Measurements from ENCODE around the gene PDC.

DNA sequence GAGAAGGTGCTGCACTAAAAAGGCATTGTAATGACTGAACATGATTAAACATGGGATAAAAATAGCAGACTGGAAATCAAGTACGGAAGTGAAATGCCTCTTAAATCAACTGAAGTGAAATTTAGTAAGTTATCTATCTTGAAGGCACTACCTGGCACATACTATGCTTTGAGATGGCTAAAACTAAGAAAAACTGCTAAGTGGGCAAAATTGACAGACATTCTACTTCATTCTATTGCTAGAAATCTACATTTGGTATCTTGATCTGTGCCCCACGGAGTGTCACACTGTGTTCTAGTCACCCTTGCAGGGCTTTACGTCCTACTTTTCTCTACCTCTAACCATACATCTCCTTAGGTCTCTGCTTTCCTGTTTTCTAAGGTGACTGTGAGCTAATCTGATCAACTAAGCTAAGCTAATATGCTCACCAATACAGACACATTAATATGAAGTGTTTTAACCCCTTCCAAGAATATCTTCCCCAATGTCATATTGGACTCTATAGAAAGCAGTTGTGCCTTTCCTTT is 4.1 kb downstream of the PDC start:
- TF ChIP-seq, protein P1, sequence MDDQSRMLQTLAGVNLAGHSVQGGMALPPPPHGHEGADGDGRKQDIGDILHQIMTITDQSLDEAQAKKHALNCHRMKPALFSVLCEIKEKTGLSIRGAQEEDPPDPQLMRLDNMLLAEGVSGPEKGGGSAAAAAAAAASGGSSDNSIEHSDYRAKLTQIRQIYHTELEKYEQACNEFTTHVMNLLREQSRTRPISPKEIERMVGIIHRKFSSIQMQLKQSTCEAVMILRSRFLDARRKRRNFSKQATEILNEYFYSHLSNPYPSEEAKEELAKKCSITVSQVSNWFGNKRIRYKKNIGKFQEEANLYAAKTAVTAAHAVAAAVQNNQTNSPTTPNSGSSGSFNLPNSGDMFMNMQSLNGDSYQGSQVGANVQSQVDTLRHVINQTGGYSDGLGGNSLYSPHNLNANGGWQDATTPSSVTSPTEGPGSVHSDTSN (IDR thresholded peaks at IDR 0.05), result no peak
- TF ChIP-seq TAF1 (IDR thresholded peaks at IDR 0.05; ENCODE audit: borderline replicate concordance, low read depth, low read length) (no peak), EZH2phosphoT487 (IDR thresholded peaks at IDR 0.05; ENCODE audit: borderline replicate concordance, low read depth) (no peak)
- TF ChIP-seq, protein P2, sequence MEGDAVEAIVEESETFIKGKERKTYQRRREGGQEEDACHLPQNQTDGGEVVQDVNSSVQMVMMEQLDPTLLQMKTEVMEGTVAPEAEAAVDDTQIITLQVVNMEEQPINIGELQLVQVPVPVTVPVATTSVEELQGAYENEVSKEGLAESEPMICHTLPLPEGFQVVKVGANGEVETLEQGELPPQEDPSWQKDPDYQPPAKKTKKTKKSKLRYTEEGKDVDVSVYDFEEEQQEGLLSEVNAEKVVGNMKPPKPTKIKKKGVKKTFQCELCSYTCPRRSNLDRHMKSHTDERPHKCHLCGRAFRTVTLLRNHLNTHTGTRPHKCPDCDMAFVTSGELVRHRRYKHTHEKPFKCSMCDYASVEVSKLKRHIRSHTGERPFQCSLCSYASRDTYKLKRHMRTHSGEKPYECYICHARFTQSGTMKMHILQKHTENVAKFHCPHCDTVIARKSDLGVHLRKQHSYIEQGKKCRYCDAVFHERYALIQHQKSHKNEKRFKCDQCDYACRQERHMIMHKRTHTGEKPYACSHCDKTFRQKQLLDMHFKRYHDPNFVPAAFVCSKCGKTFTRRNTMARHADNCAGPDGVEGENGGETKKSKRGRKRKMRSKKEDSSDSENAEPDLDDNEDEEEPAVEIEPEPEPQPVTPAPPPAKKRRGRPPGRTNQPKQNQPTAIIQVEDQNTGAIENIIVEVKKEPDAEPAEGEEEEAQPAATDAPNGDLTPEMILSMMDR (IDR thresholded peaks at IDR 0.05), result no peak
- TF ChIP-seq, protein P3, sequence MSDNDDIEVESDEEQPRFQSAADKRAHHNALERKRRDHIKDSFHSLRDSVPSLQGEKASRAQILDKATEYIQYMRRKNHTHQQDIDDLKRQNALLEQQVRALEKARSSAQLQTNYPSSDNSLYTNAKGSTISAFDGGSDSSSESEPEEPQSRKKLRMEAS (IDR thresholded peaks at IDR 0.05; ENCODE audit: low read depth), result no peak
- TF ChIP-seq, protein P4, sequence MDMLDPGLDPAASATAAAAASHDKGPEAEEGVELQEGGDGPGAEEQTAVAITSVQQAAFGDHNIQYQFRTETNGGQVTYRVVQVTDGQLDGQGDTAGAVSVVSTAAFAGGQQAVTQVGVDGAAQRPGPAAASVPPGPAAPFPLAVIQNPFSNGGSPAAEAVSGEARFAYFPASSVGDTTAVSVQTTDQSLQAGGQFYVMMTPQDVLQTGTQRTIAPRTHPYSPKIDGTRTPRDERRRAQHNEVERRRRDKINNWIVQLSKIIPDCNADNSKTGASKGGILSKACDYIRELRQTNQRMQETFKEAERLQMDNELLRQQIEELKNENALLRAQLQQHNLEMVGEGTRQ (IDR thresholded peaks at IDR 0.05; ENCODE audit: borderline replicate concordance, low read depth, low read length), result no peak

All from SK-N-SH (cell line).